ENCODE measurements around the gene STH. TPM values are rescaled to one million over a fixed set of nuclear protein-coding genes. Genes with fewer than 3 reads are reported as not detected.

STH gene
- total and polyA plus RNA-seq, 9 of the 15 experiments (the other 6 are each of a cell fraction or from before 2014, with no cell fraction given), result not detected

DNA sequence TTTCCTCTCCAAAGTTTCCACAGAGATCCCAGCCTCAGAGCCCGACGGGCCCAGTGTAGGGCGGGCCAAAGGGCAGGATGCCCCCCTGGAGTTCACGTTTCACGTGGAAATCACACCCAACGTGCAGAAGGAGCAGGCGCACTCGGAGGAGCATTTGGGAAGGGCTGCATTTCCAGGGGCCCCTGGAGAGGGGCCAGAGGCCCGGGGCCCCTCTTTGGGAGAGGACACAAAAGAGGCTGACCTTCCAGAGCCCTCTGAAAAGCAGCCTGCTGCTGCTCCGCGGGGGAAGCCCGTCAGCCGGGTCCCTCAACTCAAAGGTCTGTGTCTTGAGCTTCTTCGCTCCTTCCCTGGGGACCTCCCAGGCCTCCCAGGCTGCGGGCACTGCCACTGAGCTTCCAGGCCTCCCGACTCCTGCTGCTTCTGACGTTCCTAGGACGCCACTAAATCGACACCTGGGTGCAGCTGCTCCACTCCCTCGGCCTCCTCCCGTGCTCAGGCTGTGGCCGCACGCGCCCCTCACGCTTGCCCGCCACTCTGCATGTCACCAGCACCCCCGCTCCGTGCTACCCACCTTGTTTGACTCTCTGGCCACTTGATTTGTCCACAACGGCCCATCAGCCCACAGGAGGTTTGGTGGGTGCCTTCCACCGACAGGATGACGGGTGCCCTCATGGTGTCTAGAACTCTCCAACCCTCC is 15.3 kb upstream of the STH start (continued):
- TF ChIP-seq, protein P1, sequence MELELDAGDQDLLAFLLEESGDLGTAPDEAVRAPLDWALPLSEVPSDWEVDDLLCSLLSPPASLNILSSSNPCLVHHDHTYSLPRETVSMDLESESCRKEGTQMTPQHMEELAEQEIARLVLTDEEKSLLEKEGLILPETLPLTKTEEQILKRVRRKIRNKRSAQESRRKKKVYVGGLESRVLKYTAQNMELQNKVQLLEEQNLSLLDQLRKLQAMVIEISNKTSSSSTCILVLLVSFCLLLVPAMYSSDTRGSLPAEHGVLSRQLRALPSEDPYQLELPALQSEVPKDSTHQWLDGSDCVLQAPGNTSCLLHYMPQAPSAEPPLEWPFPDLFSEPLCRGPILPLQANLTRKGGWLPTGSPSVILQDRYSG (tag; conservative IDR thresholded peaks at IDR 0.05; ENCODE audit: low read depth), result no peak
- TF ChIP-seq TAF7 (tag; IDR thresholded peaks at IDR 0.05) (no peak), ZZZ3 (IDR thresholded peaks at IDR 0.05) (no peak), KLF6 (CRISPR knock-in tag; IDR thresholded peaks at IDR 0.05; ENCODE audit: borderline replicate concordance) (no peak), IRF2 (CRISPR knock-in tag; IDR thresholded peaks at IDR 0.05) (no peak), NR1H2 (CRISPR knock-in tag; IDR thresholded peaks at IDR 0.05) (no peak), KHSRP (IDR thresholded peaks at IDR 0.05) (no peak)
- TF ChIP-seq, protein P2, sequence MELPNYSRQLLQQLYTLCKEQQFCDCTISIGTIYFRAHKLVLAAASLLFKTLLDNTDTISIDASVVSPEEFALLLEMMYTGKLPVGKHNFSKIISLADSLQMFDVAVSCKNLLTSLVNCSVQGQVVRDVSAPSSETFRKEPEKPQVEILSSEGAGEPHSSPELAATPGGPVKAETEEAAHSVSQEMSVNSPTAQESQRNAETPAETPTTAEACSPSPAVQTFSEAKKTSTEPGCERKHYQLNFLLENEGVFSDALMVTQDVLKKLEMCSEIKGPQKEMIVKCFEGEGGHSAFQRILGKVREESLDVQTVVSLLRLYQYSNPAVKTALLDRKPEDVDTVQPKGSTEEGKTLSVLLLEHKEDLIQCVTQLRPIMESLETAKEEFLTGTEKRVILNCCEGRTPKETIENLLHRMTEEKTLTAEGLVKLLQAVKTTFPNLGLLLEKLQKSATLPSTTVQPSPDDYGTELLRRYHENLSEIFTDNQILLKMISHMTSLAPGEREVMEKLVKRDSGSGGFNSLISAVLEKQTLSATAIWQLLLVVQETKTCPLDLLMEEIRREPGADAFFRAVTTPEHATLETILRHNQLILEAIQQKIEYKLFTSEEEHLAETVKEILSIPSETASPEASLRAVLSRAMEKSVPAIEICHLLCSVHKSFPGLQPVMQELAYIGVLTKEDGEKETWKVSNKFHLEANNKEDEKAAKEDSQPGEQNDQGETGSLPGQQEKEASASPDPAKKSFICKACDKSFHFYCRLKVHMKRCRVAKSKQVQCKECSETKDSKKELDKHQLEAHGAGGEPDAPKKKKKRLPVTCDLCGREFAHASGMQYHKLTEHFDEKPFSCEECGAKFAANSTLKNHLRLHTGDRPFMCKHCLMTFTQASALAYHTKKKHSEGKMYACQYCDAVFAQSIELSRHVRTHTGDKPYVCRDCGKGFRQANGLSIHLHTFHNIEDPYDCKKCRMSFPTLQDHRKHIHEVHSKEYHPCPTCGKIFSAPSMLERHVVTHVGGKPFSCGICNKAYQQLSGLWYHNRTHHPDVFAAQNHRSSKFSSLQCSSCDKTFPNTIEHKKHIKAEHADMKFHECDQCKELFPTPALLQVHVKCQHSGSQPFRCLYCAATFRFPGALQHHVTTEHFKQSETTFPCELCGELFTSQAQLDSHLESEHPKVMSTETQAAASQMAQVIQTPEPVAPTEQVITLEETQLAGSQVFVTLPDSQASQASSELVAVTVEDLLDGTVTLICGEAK (IDR thresholded peaks at IDR 0.05), result no peak
- TF ChIP-seq, protein P2 (CRISPR knock-in tag; IDR thresholded peaks at IDR 0.05), result no peak

Data from K562 (cell line).